ENCODE measurements around the gene ADAMTS3.

DNA sequence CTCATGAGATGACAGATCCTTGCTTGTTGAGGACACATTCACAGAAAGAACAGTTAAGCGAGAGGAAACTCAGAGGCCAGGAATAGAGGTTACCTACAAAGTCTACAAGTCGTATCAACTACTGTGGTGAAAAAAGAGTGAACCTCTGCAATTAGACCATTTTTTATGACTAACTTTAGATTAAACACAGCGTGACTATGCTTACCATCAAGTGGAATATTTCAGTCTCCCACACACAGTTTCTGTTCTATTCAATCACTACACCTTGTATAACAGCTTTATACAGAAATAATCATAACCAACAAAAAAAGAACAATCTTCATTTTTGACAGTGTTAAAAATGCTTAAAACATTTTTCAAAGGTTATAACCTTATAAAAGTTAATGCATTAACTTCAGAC, 46.6 kb downstream of the ADAMTS3 start:
- TF ChIP-seq, protein P1, sequence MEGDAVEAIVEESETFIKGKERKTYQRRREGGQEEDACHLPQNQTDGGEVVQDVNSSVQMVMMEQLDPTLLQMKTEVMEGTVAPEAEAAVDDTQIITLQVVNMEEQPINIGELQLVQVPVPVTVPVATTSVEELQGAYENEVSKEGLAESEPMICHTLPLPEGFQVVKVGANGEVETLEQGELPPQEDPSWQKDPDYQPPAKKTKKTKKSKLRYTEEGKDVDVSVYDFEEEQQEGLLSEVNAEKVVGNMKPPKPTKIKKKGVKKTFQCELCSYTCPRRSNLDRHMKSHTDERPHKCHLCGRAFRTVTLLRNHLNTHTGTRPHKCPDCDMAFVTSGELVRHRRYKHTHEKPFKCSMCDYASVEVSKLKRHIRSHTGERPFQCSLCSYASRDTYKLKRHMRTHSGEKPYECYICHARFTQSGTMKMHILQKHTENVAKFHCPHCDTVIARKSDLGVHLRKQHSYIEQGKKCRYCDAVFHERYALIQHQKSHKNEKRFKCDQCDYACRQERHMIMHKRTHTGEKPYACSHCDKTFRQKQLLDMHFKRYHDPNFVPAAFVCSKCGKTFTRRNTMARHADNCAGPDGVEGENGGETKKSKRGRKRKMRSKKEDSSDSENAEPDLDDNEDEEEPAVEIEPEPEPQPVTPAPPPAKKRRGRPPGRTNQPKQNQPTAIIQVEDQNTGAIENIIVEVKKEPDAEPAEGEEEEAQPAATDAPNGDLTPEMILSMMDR (IDR thresholded peaks at IDR 0.05) = no peak
- TF ChIP-seq POLR2A (IDR thresholded peaks at IDR 0.05) (no peak), POLR2AphosphoS5 (IDR thresholded peaks at IDR 0.05; ENCODE audit: insufficient read depth in 1 of 2, low read depth in 1 of 2) (no peak)
